MCF 10A (cell line): ENCODE results near the gene ANGEL2. TPM values are rescaled to one million over a fixed set of nuclear protein-coding genes. Genes with fewer than 3 reads are reported as not detected.

ENCODE experiments used
- BruUV-seq: library from RNA; stranded (reverse); fragments of 400-500 nt; replicated peaks from 2 replicates; lab custom pipeline; 2021; lab: Mats Ljungman, UMichigan
- CTCF ChIA-PET: fragments of 300-600 bp; sonication (Branson Sonifier 250); formaldehyde crosslinking; extraction: SDS; loops from one replicate; lab custom pipeline; 2021; ENCODE audit warnings: antibody characterized with exemption, inconsistent platforms; lab: Yijun Ruan, JAX
- POLR2A ChIA-PET: fragments of 300-600, 350-650 bp; sonication (Branson Sonifier 250); formaldehyde crosslinking; extraction: SDS; loops from one replicate; lab custom pipeline; 2020; ENCODE audit warnings: antibody characterized with exemption, inconsistent platforms; lab: Yijun Ruan, JAX
- DNase-seq: peaks from one replicate; pipeline ENCODE4 v3.0.0-alpha.2; 2018; ENCODE audit not compliant: unreplicated experiment
- H3K27ac Mint-ChIP-seq: one replicate; pipeline ENCODE4 v1.8.0; 2022; ENCODE audit warnings: mild to moderate bottlenecking, low read depth, mixed read lengths; ENCODE audit not compliant: unreplicated experiment
- H3K27me3 Mint-ChIP-seq: one replicate; pipeline ENCODE4 v1.8.0; 2022; ENCODE audit warnings: mixed read lengths; ENCODE audit not compliant: insufficient read depth, unreplicated experiment
- H3K36me3 Mint-ChIP-seq: one replicate; pipeline ENCODE4 v1.8.0; 2022; ENCODE audit warnings: mild to moderate bottlenecking, moderate library complexity, mixed read lengths; ENCODE audit not compliant: insufficient read depth, unreplicated experiment
- H3K4me1 Mint-ChIP-seq: one replicate; pipeline ENCODE4 v1.8.0; 2022; ENCODE audit warnings: mixed read lengths; ENCODE audit not compliant: insufficient read depth, unreplicated experiment
- H3K4me3 Mint-ChIP-seq: one replicate; pipeline ENCODE4 v1.8.0; 2022; ENCODE audit warnings: mild to moderate bottlenecking, moderate library complexity, mixed read lengths; ENCODE audit not compliant: unreplicated experiment
- H3K9me3 Mint-ChIP-seq: one replicate; pipeline ENCODE4 v1.8.0; 2022; ENCODE audit warnings: mixed read lengths; ENCODE audit not compliant: unreplicated experiment
- intact Hi-C: fragments of 100-400 bp; cut with micrococcal nuclease; formaldehyde crosslinking; loops from 2 replicates; pipeline ENCODE4 v1.14.1; 2022
- total RNA-seq: library from RNA; stranded (reverse); gene quantifications from 2 replicates; pipeline ENCODE4 v1.2.3, GENCODE V29; 2022
- TF ChIP-seq, protein P1 (sequence below): fragments of 200-600 bp; IDR thresholded peaks from one replicate; pipeline ENCODE4 v1.8.0; 2022; ENCODE audit warnings: antibody characterized with exemption, mild to moderate bottlenecking; ENCODE audit not compliant: unreplicated experiment

Gene ANGEL2
- total RNA-seq, 1 experiment from 2014 or later, result 89.7 TPM

DNA sequence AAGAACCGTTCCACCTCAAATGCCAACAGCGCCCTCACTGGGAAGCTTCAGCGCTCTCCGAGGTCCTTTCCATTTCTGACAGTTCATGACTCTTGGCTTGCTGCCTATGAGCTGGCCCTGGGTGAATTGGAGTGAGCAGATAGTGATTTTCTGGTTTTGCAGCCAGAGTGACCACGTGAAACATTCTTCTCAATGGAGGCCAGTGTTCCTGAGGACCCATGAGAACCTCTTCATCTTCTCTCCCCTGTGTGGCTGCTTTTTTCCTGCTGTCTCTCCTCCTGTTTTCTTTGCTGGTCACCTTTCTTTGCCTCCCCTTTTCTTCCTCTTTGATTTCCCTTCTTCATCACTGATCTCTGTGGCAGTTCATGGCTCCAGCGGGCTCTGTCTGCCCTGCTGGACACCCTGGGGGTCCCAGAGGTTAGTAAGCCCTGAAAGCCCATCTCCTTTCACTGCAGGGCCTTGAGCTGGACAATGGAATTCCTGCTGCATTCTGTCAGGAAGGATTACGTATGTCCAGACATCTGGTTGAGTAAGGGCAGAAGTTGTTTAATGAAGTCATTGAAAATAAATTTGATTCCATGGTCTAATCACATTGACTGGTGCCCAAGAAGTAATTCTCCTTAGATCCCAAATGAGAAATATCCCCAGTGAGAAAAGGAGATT, 35.4 kb downstream of the ANGEL2 start:
- intact Hi-C loops, result no loop called here
- TF ChIP-seq, protein P1, sequence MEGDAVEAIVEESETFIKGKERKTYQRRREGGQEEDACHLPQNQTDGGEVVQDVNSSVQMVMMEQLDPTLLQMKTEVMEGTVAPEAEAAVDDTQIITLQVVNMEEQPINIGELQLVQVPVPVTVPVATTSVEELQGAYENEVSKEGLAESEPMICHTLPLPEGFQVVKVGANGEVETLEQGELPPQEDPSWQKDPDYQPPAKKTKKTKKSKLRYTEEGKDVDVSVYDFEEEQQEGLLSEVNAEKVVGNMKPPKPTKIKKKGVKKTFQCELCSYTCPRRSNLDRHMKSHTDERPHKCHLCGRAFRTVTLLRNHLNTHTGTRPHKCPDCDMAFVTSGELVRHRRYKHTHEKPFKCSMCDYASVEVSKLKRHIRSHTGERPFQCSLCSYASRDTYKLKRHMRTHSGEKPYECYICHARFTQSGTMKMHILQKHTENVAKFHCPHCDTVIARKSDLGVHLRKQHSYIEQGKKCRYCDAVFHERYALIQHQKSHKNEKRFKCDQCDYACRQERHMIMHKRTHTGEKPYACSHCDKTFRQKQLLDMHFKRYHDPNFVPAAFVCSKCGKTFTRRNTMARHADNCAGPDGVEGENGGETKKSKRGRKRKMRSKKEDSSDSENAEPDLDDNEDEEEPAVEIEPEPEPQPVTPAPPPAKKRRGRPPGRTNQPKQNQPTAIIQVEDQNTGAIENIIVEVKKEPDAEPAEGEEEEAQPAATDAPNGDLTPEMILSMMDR, result no peak
- H3K27ac Mint-ChIP-seq, result no peak overlapping the region
- ChIA-PET POLR2A (interaction anchor here (0.6 to 1.2 kb wide), 2 partner anchors 26 to 123 kb away, joined by 3 read pairs; no protein-coding TSS in a partner anchor), CTCF (interaction anchor here (0.6 to 1.3 kb wide), 4 partner anchors 12 to 107 kb away, joined by 3 to 4 read pairs (median 4); no protein-coding TSS in a partner anchor)
- no peaks in the 10 kb centered on the region for H3K9me3 Mint-ChIP-seq
- H3K4me1 Mint-ChIP-seq, result no peaks in the 10 kb centered on the region
- no peak for DNase-seq
- no peaks in the 10 kb centered on the region for H3K36me3 Mint-ChIP-seq
- BruUV-seq, result no TSS peak
- H3K27me3 Mint-ChIP-seq, result no peaks in the 10 kb centered on the region
- H3K4me3 Mint-ChIP-seq, result no peak overlapping the region

- no peaks in the 10 kb centered on the region for H3K9me3 Mint-ChIP-seq
- no peak overlapping the region for H3K27ac Mint-ChIP-seq
- intact Hi-C loops, result no loop called here
- H3K27me3 Mint-ChIP-seq, result no peaks in the 10 kb centered on the region
- POLR2A ChIA-PET, result interaction anchor here (0.8 to 1.2 kb wide), 2 partner anchors 122 to 371 kb away, joined by 3 to 4 read pairs; partner anchors contain the start of genes ATF3 and FLVCR1
- TF ChIP-seq, protein P1, result no peak
- H3K4me3 Mint-ChIP-seq, result no peak overlapping the region
- H3K36me3 Mint-ChIP-seq, result no peaks in the 10 kb centered on the region
- H3K4me1 Mint-ChIP-seq, result no peaks in the 10 kb centered on the region
- no peak for DNase-seq
- no TSS peak for BruUV-seq
- CTCF ChIA-PET, result interaction anchor here (0.6 to 1.3 kb wide), 5 partner anchors 12 to 106 kb away, joined by 3 to 4 read pairs (median 3); no protein-coding TSS in a partner anchor
These were observed 36.1 kb downstream of the ANGEL2 start for GRCh38 chr1:212979340-212980122.

DNA sequence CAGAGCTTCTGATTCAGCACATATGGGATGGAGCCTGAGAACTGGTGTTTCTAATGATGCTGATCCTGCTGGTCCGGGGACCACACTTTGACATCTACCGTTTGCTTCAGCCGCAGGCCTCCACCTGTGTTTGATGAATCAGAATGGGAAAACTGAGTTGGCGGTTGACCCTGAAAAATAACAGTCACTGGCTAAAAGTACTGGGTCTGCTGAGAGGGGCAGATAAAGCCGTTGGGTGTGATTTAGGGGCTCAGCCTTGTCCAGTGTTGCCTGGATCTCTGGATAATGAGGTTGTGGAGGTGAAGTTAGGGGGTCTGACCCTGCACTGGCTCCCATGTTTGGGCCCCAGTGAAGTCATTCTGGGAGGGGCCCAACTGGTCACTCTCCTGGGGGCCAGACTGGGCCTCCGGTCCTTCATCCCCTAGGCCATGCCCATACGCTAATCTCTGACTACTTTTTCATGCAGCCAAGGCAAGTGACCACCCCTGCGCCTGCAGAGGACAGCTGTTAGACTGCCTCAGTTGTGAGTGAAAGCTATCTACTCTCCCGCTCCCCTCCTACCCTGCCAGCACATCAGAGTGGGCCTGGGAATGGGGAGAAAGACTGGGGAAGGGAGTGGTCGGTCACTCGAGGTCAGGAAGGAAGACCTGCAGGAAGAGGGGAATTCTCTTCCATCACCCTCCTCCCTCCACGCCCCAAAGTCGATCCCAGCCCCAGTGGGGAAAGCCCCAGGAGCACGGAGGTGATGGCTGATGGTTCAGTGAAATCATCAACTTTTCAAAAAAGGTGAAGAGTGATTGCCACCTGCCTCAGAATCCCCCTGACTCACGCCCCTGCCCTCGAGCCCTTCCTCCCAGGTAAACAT, 37.7 kb downstream of the ANGEL2 start:
- no peak overlapping the region for H3K4me3 Mint-ChIP-seq
- DNase-seq, result no peak
- no TSS peak for BruUV-seq
- no peaks in the 10 kb centered on the region for H3K9me3 Mint-ChIP-seq
- no peak overlapping the region for H3K27ac Mint-ChIP-seq
- intact Hi-C loops, result no loop called here
- ChIA-PET POLR2A (interaction anchor here (1.7 kb wide), 1 partner anchor 9 kb away, joined by 6 read pairs; no protein-coding TSS in a partner anchor), CTCF (interaction anchor here (0.9 to 2.1 kb wide), 3 partner anchors 12 to 17 kb away, joined by 3 to 8 read pairs (median 5); no protein-coding TSS in a partner anchor)
- H3K36me3 Mint-ChIP-seq, result no peaks in the 10 kb centered on the region
- TF ChIP-seq, protein P1, result no peak
- no peaks in the 10 kb centered on the region for H3K4me1 Mint-ChIP-seq
- no peaks in the 10 kb centered on the region for H3K27me3 Mint-ChIP-seq
